HepG2 (cell line): ENCODE results near the gene CCT7. TPM values are rescaled to one million over a fixed set of nuclear protein-coding genes. Genes with fewer than 3 reads are reported as not detected.

Experiments used
- EP300 ChIP-seq, 3 experiments: sonication (generic) in 1 of 3; formaldehyde crosslinking in 1 of 3; IDR thresholded peaks; 2 replicates each; pipeline versions ENCODE4 v1.5.1 to v1.6.1; 2011 to 2020; ENCODE audit warnings: low read depth in 2 of 3, low read length in 2 of 3, borderline replicate concordance in 1 of 3, improper control_type of control experiment in 1 of 3, mild to moderate bottlenecking in 1 of 3, missing genetic modification reagents in 1 of 3, moderate library complexity in 1 of 3
- KAT8 ChIP-seq: IDR thresholded peaks from 2 replicates; pipeline ENCODE4 v1.6.1; 2016; ENCODE audit warnings: missing genetic modification reagents, missing compliant biosample characterization
- XBP1 ChIP-seq: sonication (generic); formaldehyde crosslinking; IDR thresholded peaks from 2 replicates; pipeline ENCODE4 v1.5.0; 2020; ENCODE audit warnings: missing genetic modification reagents
- ZNF34 ChIP-seq: sonication (generic); formaldehyde crosslinking; IDR thresholded peaks from 2 replicates; pipeline ENCODE4 v1.4.0; 2020; ENCODE audit warnings: mild to moderate bottlenecking, missing genetic modification reagents, borderline replicate concordance
- ZNF44 ChIP-seq: sonication (generic); formaldehyde crosslinking; IDR thresholded peaks from 2 replicates; pipeline ENCODE4 v1.5.1; 2020; ENCODE audit warnings: mild to moderate bottlenecking, missing genetic modification reagents
- polyA plus RNA-seq, 8 experiments: library from polyadenylated mRNA; depleted of rRNA in 3 of 8; stranded (reverse) in 7 of 8; unstranded in 1 of 8; fragments of >200 nt; fragmentation: Illumina TruSeq in 4 of 8; extraction: Trizol in 4 of 8; gene quantifications; 2 replicates each; pipeline versions ENCODE4 v1.2.1 to v1.2.3, GENCODE V29; 2011 to 2016; ENCODE audit warnings: low read depth in 4 of 8, missing spikeins in 1 of 8, mixed read lengths in 1 of 8; ENCODE audit not compliant: insufficient read depth in 1 of 8
- total RNA-seq, 5 experiments: library from RNA; depleted of rRNA; stranded (reverse); fragments of >200 nt; fragmentation: Illumina TruSeq; extraction: Trizol; gene quantifications; 2 replicates each; pipeline ENCODE4 v1.2.3, GENCODE V29; 2016; ENCODE audit warnings: low read depth in 1 of 5
- TF ChIP-seq, protein P1 (sequence below): sonication (generic); formaldehyde crosslinking; conservative IDR thresholded peaks from 2 replicates; pipeline ENCODE4 v1.4.0; 2020; ENCODE audit warnings: missing genetic modification reagents
- TF ChIP-seq, protein P2 (sequence below): sonication (generic); formaldehyde crosslinking; IDR thresholded peaks from 2 replicates; pipeline ENCODE4 v1.5.1; 2020; ENCODE audit warnings: missing genetic modification reagents, mild to moderate bottlenecking, borderline replicate concordance
- TF ChIP-seq, protein P3 (sequence below): sonication (generic); formaldehyde crosslinking; IDR thresholded peaks from 2 replicates; pipeline ENCODE4 v1.4.0; 2020; ENCODE audit warnings: missing genetic modification reagents, borderline replicate concordance
- TF ChIP-seq, protein P4 (sequence below): sonication (generic); formaldehyde crosslinking; IDR thresholded peaks from 2 replicates; pipeline ENCODE4 v1.8.1; 2022; ENCODE audit warnings: low read depth, mild to moderate bottlenecking, missing genetic modification reagents
- TF ChIP-seq, protein P5 (sequence below): sonication (generic); formaldehyde crosslinking; IDR thresholded peaks from 2 replicates; pipeline ENCODE4 v1.4.0; 2020; ENCODE audit warnings: missing genetic modification reagents

The CCT7 gene
- total and polyA plus RNA-seq, 2 of the 13 experiments (the other 11 are each of a cell fraction or from before 2014, with no cell fraction given) = 347 to 517 TPM

DNA sequence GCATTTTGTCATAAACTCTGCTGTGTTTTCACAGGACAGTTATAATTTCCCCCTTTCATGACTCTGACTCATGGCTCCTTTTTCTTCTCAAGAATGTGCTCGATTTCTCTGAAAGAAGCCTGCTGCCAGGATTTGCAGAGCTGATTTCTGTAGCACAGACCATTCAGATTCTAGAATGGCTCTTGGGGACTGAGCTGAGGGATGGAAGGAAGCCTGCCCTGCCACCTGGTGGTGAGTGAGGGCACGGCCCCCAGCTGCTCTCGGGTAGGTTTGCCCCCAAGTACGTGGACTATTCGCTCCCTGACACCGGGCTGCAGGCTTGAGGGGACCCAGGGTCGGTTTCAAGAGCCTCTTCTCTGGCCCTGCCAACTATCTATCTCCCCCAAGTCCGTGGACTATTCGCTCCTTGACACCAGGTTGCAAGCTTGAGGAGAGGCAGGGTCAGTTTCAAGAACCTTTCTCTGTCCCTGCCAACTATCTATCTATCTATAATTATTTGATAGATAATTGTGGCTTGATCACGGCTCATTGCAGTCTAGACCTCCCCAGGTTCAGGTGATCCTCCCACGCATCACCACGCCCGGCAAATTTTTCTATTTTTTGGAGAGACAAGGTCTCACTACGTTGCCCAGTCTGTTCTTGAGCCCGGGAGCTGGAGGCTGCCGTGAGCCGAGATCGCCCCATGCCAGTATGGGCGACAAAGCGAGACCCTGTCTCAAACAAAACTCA is 21.5 kb upstream of the CCT7 start (continued):
- TF ChIP-seq, protein P1, sequence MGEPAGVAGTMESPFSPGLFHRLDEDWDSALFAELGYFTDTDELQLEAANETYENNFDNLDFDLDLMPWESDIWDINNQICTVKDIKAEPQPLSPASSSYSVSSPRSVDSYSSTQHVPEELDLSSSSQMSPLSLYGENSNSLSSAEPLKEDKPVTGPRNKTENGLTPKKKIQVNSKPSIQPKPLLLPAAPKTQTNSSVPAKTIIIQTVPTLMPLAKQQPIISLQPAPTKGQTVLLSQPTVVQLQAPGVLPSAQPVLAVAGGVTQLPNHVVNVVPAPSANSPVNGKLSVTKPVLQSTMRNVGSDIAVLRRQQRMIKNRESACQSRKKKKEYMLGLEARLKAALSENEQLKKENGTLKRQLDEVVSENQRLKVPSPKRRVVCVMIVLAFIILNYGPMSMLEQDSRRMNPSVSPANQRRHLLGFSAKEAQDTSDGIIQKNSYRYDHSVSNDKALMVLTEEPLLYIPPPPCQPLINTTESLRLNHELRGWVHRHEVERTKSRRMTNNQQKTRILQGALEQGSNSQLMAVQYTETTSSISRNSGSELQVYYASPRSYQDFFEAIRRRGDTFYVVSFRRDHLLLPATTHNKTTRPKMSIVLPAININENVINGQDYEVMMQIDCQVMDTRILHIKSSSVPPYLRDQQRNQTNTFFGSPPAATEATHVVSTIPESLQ (CRISPR knock-in tag) = 0 out of 2 replicates have a peak, but pooled peaks have one; percentile 47
- no peak for TF ChIP-seq EP300 (IDR thresholded peaks at IDR 0.05; ENCODE audit: low read depth in 2 of 2, low read length in 2 of 2)
- no peak for TF ChIP-seq EP300 (CRISPR knock-in tag; IDR thresholded peaks at IDR 0.05; ENCODE audit: borderline replicate concordance)
- TF ChIP-seq ZNF34 (CRISPR knock-in tag) = peak; percentile 76; the same call in 1 of the 2 replicates
- TF ChIP-seq, protein P2, sequence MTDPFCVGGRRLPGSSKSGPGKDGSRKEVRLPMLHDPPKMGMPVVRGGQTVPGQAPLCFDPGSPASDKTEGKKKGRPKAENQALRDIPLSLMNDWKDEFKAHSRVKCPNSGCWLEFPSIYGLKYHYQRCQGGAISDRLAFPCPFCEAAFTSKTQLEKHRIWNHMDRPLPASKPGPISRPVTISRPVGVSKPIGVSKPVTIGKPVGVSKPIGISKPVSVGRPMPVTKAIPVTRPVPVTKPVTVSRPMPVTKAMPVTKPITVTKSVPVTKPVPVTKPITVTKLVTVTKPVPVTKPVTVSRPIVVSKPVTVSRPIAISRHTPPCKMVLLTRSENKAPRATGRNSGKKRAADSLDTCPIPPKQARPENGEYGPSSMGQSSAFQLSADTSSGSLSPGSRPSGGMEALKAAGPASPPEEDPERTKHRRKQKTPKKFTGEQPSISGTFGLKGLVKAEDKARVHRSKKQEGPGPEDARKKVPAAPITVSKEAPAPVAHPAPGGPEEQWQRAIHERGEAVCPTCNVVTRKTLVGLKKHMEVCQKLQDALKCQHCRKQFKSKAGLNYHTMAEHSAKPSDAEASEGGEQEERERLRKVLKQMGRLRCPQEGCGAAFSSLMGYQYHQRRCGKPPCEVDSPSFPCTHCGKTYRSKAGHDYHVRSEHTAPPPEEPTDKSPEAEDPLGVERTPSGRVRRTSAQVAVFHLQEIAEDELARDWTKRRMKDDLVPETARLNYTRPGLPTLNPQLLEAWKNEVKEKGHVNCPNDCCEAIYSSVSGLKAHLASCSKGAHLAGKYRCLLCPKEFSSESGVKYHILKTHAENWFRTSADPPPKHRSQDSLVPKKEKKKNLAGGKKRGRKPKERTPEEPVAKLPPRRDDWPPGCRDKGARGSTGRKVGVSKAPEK (CRISPR knock-in tag) = peak; percentile 82; the same call in 1 of the 2 replicates
- peak; percentile 21; the same call in 1 of the 2 replicates for TF ChIP-seq ZNF44 (CRISPR knock-in tag)
- TF ChIP-seq XBP1 = no peak
- 0 out of 2 replicates have a peak, but pooled peaks have one; percentile 35 for TF ChIP-seq KAT8 (CRISPR knock-in tag)
- TF ChIP-seq, protein P3, sequence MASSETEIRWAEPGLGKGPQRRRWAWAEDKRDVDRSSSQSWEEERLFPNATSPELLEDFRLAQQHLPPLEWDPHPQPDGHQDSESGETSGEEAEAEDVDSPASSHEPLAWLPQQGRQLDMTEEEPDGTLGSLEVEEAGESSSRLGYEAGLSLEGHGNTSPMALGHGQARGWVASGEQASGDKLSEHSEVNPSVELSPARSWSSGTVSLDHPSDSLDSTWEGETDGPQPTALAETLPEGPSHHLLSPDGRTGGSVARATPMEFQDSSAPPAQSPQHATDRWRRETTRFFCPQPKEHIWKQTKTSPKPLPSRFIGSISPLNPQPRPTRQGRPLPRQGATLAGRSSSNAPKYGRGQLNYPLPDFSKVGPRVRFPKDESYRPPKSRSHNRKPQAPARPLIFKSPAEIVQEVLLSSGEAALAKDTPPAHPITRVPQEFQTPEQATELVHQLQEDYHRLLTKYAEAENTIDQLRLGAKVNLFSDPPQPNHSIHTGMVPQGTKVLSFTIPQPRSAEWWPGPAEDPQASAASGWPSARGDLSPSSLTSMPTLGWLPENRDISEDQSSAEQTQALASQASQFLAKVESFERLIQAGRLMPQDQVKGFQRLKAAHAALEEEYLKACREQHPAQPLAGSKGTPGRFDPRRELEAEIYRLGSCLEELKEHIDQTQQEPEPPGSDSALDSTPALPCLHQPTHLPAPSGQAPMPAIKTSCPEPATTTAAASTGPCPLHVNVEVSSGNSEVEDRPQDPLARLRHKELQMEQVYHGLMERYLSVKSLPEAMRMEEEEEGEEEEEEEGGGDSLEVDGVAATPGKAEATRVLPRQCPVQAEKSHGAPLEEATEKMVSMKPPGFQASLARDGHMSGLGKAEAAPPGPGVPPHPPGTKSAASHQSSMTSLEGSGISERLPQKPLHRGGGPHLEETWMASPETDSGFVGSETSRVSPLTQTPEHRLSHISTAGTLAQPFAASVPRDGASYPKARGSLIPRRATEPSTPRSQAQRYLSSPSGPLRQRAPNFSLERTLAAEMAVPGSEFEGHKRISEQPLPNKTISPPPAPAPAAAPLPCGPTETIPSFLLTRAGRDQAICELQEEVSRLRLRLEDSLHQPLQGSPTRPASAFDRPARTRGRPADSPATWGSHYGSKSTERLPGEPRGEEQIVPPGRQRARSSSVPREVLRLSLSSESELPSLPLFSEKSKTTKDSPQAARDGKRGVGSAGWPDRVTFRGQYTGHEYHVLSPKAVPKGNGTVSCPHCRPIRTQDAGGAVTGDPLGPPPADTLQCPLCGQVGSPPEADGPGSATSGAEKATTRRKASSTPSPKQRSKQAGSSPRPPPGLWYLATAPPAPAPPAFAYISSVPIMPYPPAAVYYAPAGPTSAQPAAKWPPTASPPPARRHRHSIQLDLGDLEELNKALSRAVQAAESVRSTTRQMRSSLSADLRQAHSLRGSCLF (CRISPR knock-in tag) = no peak
- TF ChIP-seq, protein P4, sequence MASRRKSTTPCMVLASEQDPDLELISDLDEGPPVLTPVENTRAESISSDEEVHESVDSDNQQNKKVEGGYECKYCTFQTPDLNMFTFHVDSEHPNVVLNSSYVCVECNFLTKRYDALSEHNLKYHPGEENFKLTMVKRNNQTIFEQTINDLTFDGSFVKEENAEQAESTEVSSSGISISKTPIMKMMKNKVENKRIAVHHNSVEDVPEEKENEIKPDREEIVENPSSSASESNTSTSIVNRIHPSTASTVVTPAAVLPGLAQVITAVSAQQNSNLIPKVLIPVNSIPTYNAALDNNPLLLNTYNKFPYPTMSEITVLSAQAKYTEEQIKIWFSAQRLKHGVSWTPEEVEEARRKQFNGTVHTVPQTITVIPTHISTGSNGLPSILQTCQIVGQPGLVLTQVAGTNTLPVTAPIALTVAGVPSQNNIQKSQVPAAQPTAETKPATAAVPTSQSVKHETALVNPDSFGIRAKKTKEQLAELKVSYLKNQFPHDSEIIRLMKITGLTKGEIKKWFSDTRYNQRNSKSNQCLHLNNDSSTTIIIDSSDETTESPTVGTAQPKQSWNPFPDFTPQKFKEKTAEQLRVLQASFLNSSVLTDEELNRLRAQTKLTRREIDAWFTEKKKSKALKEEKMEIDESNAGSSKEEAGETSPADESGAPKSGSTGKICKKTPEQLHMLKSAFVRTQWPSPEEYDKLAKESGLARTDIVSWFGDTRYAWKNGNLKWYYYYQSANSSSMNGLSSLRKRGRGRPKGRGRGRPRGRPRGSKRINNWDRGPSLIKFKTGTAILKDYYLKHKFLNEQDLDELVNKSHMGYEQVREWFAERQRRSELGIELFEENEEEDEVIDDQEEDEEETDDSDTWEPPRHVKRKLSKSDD (CRISPR knock-in tag) = peak; percentile 45; the same call in 1 of the 2 replicates
- TF ChIP-seq, protein P5, sequence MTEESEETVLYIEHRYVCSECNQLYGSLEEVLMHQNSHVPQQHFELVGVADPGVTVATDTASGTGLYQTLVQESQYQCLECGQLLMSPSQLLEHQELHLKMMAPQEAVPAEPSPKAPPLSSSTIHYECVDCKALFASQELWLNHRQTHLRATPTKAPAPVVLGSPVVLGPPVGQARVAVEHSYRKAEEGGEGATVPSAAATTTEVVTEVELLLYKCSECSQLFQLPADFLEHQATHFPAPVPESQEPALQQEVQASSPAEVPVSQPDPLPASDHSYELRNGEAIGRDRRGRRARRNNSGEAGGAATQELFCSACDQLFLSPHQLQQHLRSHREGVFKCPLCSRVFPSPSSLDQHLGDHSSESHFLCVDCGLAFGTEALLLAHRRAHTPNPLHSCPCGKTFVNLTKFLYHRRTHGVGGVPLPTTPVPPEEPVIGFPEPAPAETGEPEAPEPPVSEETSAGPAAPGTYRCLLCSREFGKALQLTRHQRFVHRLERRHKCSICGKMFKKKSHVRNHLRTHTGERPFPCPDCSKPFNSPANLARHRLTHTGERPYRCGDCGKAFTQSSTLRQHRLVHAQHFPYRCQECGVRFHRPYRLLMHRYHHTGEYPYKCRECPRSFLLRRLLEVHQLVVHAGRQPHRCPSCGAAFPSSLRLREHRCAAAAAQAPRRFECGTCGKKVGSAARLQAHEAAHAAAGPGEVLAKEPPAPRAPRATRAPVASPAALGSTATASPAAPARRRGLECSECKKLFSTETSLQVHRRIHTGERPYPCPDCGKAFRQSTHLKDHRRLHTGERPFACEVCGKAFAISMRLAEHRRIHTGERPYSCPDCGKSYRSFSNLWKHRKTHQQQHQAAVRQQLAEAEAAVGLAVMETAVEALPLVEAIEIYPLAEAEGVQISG (CRISPR knock-in tag) = peak; percentile 71
